GM10266 (cell line): Measurements from ENCODE around the gene TAF6L.
"Not testable (repeated sequence)": the region's sequence is repeated elsewhere in the genome, so short reads cannot be mapped to it uniquely, and the experiment has no call there.

ENCODE experiments used
- DNase-seq: peaks from one replicate; pipeline ENCODE4 v3.0.0; 2012; ENCODE audit errors: extremely low spot score
- TF ChIP-seq, protein P1 (sequence below): IDR thresholded peaks from 2 replicates; pipeline ENCODE4 v1.5.1; 2012; ENCODE audit warnings: mild to moderate bottlenecking, low read depth; ENCODE audit not compliant: control insufficient read depth, insufficient read depth; ENCODE audit errors: missing control alignments

TAF6L gene

DNA sequence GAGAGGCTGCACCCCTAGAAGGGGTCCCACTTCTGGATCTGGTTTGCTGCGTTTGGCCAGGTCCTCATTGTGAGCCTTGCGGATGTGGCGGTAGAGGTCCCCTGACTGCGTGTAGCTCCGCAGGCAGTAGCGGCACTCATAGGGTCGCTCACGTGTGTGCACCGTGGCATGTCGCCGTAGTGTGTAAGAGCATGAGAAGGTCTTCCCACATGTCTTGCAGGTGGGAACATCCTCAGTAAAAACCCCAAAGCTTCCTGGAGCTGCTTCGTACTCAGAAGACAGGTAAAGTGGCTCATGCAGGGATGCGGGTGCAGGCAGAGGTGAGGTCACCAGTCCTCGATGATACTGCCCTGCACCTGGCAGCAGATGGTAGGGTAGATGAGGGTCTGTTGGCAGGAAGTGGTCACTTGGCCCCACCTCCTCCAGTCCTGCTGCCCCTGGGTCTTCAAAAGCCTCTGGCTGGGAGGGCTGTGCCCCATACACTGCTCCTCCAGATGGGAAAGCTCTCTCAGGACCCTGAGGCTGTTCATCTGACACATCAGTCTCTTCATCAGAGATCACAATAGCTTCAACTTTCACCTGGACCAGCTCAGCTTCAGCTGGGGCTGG, 18.9 kb upstream of the TAF6L start:
- DNase-seq, result no peak
- TF ChIP-seq, protein P1, sequence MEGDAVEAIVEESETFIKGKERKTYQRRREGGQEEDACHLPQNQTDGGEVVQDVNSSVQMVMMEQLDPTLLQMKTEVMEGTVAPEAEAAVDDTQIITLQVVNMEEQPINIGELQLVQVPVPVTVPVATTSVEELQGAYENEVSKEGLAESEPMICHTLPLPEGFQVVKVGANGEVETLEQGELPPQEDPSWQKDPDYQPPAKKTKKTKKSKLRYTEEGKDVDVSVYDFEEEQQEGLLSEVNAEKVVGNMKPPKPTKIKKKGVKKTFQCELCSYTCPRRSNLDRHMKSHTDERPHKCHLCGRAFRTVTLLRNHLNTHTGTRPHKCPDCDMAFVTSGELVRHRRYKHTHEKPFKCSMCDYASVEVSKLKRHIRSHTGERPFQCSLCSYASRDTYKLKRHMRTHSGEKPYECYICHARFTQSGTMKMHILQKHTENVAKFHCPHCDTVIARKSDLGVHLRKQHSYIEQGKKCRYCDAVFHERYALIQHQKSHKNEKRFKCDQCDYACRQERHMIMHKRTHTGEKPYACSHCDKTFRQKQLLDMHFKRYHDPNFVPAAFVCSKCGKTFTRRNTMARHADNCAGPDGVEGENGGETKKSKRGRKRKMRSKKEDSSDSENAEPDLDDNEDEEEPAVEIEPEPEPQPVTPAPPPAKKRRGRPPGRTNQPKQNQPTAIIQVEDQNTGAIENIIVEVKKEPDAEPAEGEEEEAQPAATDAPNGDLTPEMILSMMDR, result no peak

DNA sequence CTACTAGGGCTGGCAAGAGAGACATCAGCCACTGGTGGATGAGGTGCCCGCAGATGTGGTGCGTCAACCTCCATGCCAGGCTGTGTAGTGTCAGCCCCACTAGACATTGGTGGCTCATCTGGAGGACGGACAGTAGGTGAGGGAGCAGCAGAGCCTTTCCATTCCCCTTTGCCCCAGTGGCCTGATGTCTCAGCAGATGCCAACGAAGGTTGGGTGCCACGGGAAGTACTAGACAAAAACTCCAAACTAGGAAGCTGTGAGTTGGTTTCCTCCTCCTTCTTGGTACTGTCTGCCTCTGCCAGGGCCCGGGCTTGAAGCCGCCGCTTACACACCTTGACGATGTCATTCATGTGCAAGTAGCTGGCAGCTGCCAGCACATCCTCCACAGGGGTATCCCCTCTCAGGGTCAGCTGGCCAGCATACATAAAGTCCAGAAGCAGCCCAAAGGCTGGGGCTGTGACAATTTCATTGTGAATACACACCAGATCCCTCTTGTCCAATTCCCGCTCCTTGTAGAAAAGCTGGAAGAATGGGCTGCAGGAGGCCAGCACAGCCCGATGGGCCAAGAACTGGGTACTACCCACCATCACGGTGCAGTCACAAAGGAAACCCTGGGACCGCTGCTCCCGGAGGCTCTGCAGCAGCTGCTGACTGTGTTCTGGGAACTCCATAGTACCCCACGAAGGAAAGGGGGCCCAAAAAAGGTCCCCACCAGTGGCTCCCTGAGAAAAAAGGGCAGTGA, 18.0 kb upstream of the TAF6L start:
- TF ChIP-seq, protein P1, result no peak
- no peak for DNase-seq

DNA sequence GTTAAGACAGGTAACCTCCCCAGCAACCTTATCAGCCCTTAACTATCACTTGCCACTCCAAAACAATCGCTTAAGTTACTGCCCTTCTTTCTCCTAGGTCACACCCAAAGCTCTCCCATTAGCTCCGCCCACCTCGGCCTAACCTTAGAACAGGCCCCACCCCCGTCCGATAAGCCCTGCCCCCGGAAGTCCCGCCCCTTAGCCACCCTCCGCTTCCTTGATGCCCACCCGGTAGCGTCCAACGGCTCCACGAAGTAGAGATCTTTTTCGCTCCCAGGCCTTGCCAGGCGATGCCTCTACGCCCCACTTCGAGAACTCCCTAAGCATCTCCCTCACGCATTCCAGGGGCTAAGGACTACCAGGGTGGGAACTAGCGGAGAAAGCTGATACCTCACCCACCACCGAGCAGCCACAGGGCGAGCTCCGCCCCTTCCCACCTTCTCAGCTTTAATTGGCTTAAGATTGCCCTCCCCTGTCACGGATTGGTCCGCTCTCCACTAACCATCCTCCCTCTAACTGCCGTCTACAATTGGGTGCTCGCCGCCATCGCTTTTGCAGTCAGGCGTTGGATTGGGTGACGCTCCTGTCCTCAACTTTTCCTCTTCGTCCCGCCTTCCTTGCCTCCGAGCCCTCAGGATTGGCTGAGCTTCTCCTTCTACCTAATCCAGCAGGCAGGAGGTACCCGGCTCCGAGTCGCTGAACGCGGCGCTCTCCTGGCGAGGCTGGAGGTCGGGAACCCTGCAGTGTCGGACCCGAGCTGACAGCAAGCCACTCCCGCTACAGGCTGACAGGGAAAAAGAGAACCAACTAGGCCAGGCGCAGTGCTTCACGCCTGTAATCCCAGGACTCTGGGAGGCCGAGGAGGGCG, 17.2 kb upstream of the TAF6L start, which contains the start of gene ZBTB3:
Gene ZBTB3, minus strand, starts transcription at position 425 of the 868 bp plus-strand sequence. CDS start 496 bp downstream, outside the sequence.
- peak; percentile 90 for DNase-seq
- TF ChIP-seq, protein P1, result no peak

DNA sequence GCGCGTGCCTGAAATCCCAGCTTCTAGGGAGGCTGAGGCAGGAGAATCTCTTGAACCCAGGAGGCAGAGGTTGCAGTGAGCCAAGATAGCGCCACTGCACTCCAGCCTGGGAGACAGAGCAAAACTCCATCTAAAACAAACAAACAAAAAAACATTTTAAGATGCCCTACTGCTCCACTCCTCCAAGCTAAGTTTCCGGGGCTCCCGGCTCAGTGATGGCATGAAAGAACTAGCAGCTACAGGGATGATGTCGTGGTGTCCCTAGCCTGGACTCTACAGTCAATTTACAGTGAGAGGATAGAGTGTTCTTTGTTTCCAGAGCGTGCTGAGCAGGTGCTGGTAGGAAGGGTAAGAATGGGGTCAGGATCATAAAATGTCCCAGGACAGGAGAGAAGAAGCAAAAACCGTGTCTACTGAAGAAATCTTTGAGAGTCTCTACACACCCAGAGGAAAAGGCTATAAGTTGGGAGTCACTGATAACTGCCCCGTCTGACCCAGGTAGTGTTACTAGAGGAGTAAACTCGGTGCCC, 16.0 kb upstream of the TAF6L start:
- TF ChIP-seq, protein P1, result no peak
- DNase-seq, result no peak

DNA sequence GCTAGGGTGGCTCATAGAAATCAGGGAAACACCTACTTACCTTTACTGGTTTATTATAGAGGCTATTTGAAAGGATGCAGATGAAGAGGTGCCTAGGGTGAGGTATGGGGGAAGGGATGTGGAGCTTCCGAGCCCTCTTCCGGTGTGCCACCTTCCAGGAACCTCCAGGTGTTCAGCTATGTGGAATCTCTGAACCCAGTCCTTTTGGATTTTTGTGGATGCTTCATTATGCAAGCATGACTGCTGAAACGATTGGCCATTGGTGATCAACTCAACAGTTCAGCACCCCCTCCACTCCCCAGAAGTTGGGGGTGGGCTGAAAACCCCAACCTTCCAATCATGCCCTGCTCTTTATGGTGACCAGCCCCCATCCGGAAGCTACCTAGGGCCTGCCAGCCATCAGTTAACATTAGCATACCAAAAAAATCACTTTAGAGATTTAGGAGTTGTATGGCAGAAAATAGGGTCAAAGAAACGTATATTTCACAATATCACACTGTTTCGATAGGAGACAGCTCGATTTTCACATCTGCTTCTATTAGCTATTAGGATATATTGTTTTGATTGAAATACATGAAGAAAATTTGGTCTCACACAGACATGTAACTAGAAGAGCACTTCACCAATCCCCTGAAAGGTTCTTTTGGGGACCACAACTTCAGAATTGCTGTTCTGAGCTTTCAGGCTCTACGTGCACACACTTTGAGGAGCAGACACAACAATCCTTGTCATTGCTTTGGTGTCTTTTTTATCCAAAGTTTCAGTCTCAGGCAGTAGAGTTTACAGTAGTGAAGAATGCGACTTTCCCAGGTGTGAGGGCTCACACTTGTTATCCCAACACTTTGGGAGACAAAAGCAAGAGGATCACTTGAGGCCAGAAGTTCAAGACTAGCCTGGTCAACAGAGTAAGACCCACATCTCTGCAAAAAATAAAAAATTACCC, 13.1 kb upstream of the TAF6L start:
- TF ChIP-seq, protein P1, result no peak
- no peak for DNase-seq

DNA sequence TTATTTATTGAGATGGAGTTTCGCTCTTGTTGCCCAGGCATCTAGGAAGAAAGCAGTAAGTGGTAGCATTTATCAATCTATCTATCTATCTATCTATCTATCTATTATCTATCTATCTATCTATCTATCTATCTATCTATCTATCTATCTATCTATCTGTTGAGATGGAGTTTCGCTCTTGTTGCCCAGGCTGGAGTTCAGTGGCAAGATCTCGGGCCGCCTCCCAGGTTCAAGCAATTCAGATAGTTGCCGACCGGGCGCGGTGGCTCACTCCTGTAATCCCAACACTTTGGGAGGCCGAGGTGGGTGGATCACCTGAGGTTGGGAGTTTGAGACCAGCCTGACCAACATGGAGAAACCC, 10.3 kb upstream of the TAF6L start:
- DNase-seq, result not testable (repeated sequence)

DNA sequence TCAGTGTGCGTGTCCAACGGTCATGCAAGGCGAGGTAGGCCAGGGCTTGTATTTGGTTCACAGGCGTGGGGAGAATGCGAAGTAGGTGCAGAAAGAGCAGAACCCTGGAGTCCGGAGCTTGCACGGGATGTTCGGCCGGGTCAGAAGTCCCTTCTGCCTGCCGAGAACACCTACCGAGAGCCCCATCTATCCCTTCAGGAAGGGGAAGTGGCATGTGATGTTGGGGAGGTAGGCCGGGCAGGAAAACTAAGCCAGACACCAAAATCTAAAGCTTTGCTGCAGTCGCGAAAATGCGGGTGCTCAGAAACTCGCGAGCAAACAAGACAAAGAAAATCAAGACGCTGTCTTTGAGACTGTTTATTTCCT, 435 bp upstream of the TAF6L start:
- TF ChIP-seq, protein P1, result no peak
- DNase-seq, result no peak
